Astrocyte of the cerebellum (primary cell): ENCODE data around the gene HS6ST2.
"Not testable (repeated sequence)": the region's sequence is repeated elsewhere in the genome, so short reads cannot be mapped to it uniquely, and the experiment has no call there.

Experiments used
- DNase-seq: peaks from one replicate; pipeline ENCODE4 v3.0.0-alpha.2; 2011; ENCODE audit warnings: low read depth
- H3K4me3 ChIP-seq: 2 replicates; pipeline ENCODE4 v1.5.1; 2011; ENCODE audit warnings: mild to moderate bottlenecking, low read depth, low read length, moderate library complexity
- CTCF ChIP-seq: IDR thresholded peaks from 2 replicates; pipeline ENCODE4 v1.5.1; 2012; ENCODE audit warnings: low read length, low read depth, moderate library complexity, mild to moderate bottlenecking; ENCODE audit errors: missing control alignments
- in situ Hi-C: cut with HindIII; loops from 2 replicates; pipeline ENCODE4 v1.10.0; 2017; ENCODE audit warnings: low sequenced_read_pairs

Gene HS6ST2

GRCh38 chrX:132909643-132910042, 48.8 kb downstream of the HS6ST2 start:
- no peak for TF ChIP-seq CTCF
- in situ Hi-C loops = no loop called here
- no peak overlapping the region for H3K4me3 ChIP-seq
- peak; percentile 62 for DNase-seq

GRCh38 chrX:132908891-132909290, 49.5 kb downstream of the HS6ST2 start:
- no peak overlapping the region for H3K4me3 ChIP-seq
- no peak for TF ChIP-seq CTCF
- in situ Hi-C loops = no loop called here
- no peak for DNase-seq

- DNase-seq = no peak
Measured at GRCh38 chrX:132900633-132901293, 57.7 kb downstream of the HS6ST2 start.

GRCh38 chrX:132887569-132887968, 70.9 kb downstream of the HS6ST2 start:
- no peak for DNase-seq
- H3K4me3 ChIP-seq = no peak overlapping the region
- TF ChIP-seq CTCF = no peak
- in situ Hi-C loops = no loop called here

More at GRCh38 chrX:132900633-132901293, 57.7 kb downstream of the HS6ST2 start:
- no peak overlapping the region for H3K4me3 ChIP-seq
- in situ Hi-C loops = no loop called here
- TF ChIP-seq CTCF = no peak

- TF ChIP-seq CTCF = no peak
- in situ Hi-C loops = no loop called here
- no peak for DNase-seq
- H3K4me3 ChIP-seq = no peak overlapping the region
Measured at GRCh38 chrX:132883358-132883915, 75.0 kb downstream of the HS6ST2 start.

- H3K4me3 ChIP-seq, in situ Hi-C loops, DNase-seq: not testable (repeated sequence)
Measured at GRCh38 chrX:132880753-132881152, 77.7 kb downstream of the HS6ST2 start.

GRCh38 chrX:132877954-132878536, 80.4 kb downstream of the HS6ST2 start:
- no peak for DNase-seq
- TF ChIP-seq CTCF = no peak
- in situ Hi-C loops = no loop called here

More at GRCh38 chrX:132877954-132878536, 80.4 kb downstream of the HS6ST2 start:
- H3K4me3 ChIP-seq = no peak overlapping the region
